ENCODE results near the gene CCDC196. TPM values are rescaled to one million over a fixed set of nuclear protein-coding genes. Genes with fewer than 3 reads are reported as not detected.

The CCDC196 gene
- total and polyA plus RNA-seq, 7 donors: not detected

GRCh38 chr14:66444271-66444927 lies 41.8 kb upstream of the CCDC196 start:
- 36 to 52% (median 43%) methylated on average over 2 of the region's 2 CpGs for WGBS, 3 donors
- no peaks in the 10 kb centered on the region for H3K36me3 ChIP-seq (ENCODE audit: insufficient read depth in 1 of 2, low read depth in 1 of 2)
- DNase-seq: peak; percentile 13 to 48
- no peak overlapping the region for H3K27ac ChIP-seq
- TF ChIP-seq CTCF (IDR thresholded peaks at IDR 0.05): no peak
- intact Hi-C loops (cut with DNase I): no loop called here
- H3K9me3 ChIP-seq: peaks cover 8% of the 10 kb centered on the region
- no peaks in the 10 kb centered on the region for H3K4me1 ChIP-seq
- peak in 3 of 4 donors; percentile 57 to 87 (median 84) for ATAC-seq
- no peak overlapping the region for H3K4me3 ChIP-seq
- H3K27me3 ChIP-seq (ENCODE audit: insufficient read depth in 3 of 3, low read length in 2 of 3): no peaks in the 10 kb centered on the region

DNA sequence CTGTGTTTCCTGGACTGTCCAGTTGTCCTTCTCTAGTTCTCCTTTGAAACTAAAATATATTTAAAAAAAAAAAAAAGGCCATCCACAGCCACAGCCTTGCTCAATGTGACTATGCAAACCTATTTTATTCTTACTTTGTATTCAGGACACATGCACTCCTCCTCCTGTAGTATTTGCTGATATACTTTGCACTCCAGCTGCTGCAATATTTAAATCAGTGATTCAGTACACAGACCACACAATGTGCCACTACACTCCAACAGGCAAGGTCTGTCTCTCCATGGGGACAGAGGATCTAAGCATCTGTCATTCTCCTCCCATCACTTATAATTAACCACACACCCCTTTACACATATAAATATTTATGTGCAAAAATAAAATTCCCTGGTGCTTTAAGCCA lies 40.2 kb upstream of the CCDC196 start:
- intact Hi-C loops (cut with DNase I): no loop called here
- no peak for TF ChIP-seq CTCF (IDR thresholded peaks at IDR 0.05)
- Histone ChIP-seq H3K27me3 (ENCODE audit: insufficient read depth in 3 of 3, low read length in 2 of 3) (no peaks in the 10 kb centered on the region), H3K4me1 (no peaks in the 10 kb centered on the region), H3K9me3 (no peaks in the 10 kb centered on the region), H3K4me3 (no peak overlapping the region), H3K36me3 (ENCODE audit: insufficient read depth in 1 of 2, low read depth in 1 of 2) (no peaks in the 10 kb centered on the region), H3K27ac (no peak overlapping the region)
- no peak for DNase-seq
- ATAC-seq: no peak

DNA sequence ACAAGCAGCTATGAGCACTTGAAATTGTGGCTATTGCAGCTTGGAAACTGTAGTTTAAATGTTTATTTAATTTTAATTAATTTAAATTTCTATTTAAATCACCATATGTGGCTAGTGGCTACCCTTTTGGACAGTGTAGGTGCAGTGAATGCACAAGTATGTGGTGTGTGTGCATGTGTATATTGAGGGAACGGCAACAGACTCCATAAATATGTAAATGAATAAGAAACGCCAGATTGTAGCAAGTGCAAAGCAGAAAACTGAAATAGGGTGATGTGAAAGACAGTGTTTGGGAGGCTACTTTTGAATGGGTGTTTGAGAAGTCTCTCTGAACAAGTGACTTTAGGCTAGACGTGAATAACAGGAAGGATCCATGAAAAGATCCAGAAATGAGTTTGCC lies 32.7 kb upstream of the CCDC196 start:
- no peak overlapping the region for H3K27ac ChIP-seq
- no peaks in the 10 kb centered on the region for H3K4me1 ChIP-seq
- H3K9me3 ChIP-seq: no peaks in the 10 kb centered on the region
- DNase-seq (no peak), ATAC-seq (no peak)
- no peaks in the 10 kb centered on the region for H3K27me3 ChIP-seq (ENCODE audit: insufficient read depth in 3 of 3, low read length in 2 of 3)
- no peak overlapping the region for H3K4me3 ChIP-seq
- intact Hi-C loops (cut with DNase I): no loop called here
- 61 to 84% (median 63%) methylated on average over 3 of the region's 3 CpGs for WGBS, 3 donors
- no peak for TF ChIP-seq CTCF (IDR thresholded peaks at IDR 0.05)
- no peaks in the 10 kb centered on the region for H3K36me3 ChIP-seq (ENCODE audit: insufficient read depth in 1 of 2, low read depth in 1 of 2)

DNA sequence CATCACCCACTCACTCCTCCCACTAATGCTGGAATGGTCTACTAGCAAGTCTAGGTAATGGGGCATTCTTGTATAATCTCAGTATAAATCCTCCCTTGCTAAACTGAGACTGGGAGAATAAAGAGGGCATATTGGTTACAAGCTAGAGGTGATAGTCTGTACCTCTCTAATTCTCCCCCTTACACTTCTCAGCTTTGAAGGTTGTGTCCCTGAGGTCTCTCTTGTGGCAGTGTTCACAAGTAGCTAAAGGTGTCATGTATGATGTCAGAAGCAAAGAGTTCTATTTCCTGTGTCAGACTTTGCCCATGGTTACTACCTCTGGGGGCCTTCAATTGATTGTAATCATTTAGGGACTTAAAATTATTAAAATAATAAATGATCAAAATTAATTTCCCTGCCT lies 26.6 kb upstream of the CCDC196 start:
- DNase-seq: no peak
- H3K9me3 ChIP-seq: no peaks in the 10 kb centered on the region
- H3K4me1 ChIP-seq: no peaks in the 10 kb centered on the region
- TF ChIP-seq CTCF (IDR thresholded peaks at IDR 0.05): no peak
- peaks cover 0 to 2% (median 0%) of the 10 kb centered on the region in 3 donors for H3K27me3 ChIP-seq (ENCODE audit: insufficient read depth in 3 of 3, low read length in 2 of 3)
- H3K36me3 ChIP-seq (ENCODE audit: insufficient read depth in 1 of 2, low read depth in 1 of 2): no peaks in the 10 kb centered on the region
- intact Hi-C loops (cut with DNase I): no loop called here
- H3K27ac ChIP-seq: no peak overlapping the region
- ATAC-seq: no peak
- H3K4me3 ChIP-seq: no peak overlapping the region

GRCh38 chr14:66464261-66464660 lies 21.9 kb upstream of the CCDC196 start:
- Histone ChIP-seq H3K9me3 (no peaks in the 10 kb centered on the region), H3K4me1 (no peaks in the 10 kb centered on the region), H3K36me3 (ENCODE audit: insufficient read depth in 1 of 2, low read depth in 1 of 2) (no peaks in the 10 kb centered on the region), H3K27ac (no peak overlapping the region), H3K27me3 (ENCODE audit: insufficient read depth in 3 of 3, low read length in 2 of 3) (peaks cover 0 to 2% (median 0%) of the 10 kb centered on the region in 3 donors), H3K4me3 (no peak overlapping the region)
- TF ChIP-seq CTCF (IDR thresholded peaks at IDR 0.05): no peak
- WGBS, 3 donors: 95 to 97% (median 96%) methylated on average over 3 of the region's 3 CpGs
- ATAC-seq: no peak
- intact Hi-C loops (cut with DNase I): no loop called here
- DNase-seq: no peak

Data from psoas muscle (tissue), 8 donors.